ENCODE results near the gene TRMT44.

Gene TRMT44

DNA sequence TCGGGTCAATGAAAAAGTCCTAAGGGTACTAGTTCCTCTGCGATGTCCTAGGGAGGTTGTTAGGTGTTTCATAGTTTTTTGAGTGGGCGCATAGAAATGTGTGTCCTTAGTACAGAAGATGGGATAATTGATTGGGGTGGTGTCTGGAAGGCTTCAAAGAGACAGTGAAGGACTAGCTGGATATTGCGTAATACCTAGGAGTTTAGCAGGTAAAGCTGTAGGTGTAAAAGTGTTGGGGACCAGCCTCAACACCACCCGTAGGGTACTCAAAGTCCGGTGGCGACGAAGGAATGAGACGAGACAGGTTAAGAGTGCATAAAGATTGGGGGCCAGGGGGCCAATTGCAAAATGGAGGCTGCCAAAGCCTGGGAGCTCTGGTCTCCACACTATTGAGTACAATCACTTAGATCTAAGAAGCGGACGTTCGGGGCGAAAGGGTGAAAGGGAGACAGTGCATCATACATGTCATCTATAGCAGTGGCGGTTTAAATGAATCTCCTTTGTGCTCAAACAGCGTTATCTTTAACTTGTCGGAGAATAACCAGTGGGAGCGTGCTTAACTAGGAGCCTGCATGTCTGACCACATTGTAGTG lies 1.0 kb downstream of the TRMT44 start:
- DNase-seq (ENCODE audit: low read depth), result no peak
- peak overlapping the region; percentile 79 for H3K4me3 ChIP-seq (ENCODE audit: low read length)
- TF ChIP-seq, protein P1, sequence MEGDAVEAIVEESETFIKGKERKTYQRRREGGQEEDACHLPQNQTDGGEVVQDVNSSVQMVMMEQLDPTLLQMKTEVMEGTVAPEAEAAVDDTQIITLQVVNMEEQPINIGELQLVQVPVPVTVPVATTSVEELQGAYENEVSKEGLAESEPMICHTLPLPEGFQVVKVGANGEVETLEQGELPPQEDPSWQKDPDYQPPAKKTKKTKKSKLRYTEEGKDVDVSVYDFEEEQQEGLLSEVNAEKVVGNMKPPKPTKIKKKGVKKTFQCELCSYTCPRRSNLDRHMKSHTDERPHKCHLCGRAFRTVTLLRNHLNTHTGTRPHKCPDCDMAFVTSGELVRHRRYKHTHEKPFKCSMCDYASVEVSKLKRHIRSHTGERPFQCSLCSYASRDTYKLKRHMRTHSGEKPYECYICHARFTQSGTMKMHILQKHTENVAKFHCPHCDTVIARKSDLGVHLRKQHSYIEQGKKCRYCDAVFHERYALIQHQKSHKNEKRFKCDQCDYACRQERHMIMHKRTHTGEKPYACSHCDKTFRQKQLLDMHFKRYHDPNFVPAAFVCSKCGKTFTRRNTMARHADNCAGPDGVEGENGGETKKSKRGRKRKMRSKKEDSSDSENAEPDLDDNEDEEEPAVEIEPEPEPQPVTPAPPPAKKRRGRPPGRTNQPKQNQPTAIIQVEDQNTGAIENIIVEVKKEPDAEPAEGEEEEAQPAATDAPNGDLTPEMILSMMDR (conservative IDR thresholded peaks at IDR 0.05; ENCODE audit: low read depth, low read length), result no peak

DNA sequence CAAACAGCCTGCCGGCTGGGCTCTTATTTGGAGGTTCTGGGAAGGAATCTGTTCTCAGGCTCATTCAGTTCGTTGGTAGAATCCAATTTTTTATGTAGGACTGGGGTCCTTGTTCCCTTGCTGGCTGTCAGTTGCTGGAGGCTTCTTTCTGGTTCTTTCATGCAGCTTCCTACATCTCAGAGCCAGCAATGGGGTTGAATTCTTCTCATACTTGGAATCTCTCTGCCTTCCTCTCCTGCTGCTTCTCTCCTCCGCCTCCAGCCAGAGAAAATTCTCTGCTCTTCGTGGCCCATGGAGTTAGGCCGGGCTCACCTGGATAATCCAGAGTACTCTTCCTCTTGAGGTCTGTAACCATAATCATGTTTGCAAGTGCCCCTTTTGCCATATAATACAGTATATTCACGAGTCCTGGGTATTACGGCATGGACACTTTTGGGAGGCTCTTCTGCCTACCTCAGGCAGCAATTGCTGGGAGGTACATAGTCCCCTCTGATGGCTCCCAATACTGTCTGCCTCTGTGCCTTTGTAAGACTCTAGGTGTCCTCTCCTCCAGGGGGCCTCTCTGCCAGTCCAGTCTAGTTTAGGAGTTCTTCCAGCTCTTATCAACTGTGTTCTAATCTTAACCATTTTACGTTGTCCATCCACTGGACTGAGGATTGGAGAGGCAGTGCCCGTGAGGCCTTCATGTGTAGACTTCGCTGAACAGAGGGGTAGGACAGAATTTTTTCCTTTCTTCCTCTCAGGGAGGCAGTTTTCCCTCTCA lies 2.2 kb downstream of the TRMT44 start:
- TF ChIP-seq, protein P1 (conservative IDR thresholded peaks at IDR 0.05; ENCODE audit: low read depth, low read length), result no peak
- no peak overlapping the region for H3K4me3 ChIP-seq (ENCODE audit: low read length)
- no peak for DNase-seq (ENCODE audit: low read depth)

DNA sequence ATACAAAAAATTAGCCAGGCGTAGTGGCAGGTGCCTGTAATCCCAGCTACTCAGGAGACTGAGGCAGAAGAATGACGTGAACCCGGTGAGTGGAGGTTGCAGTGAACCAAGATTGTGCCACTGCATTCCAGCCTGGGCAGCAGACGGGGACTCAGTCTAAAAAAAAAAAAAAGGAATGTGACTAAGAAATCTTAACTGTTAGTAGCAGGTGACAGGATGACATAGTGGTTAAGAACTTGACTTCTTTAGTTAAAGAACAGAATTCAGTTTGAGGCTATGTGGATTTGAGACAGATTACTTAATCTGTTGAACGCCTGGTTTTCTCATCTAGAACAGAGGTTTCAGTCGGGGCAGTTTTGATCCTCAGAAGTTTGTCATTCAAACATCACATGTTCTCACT lies 3.2 kb downstream of the TRMT44 start:
- TF ChIP-seq, protein P1 (conservative IDR thresholded peaks at IDR 0.05; ENCODE audit: low read depth, low read length), result no peak
- no peak overlapping the region for H3K4me3 ChIP-seq (ENCODE audit: low read length)
- no peak for DNase-seq (ENCODE audit: low read depth)

DNA sequence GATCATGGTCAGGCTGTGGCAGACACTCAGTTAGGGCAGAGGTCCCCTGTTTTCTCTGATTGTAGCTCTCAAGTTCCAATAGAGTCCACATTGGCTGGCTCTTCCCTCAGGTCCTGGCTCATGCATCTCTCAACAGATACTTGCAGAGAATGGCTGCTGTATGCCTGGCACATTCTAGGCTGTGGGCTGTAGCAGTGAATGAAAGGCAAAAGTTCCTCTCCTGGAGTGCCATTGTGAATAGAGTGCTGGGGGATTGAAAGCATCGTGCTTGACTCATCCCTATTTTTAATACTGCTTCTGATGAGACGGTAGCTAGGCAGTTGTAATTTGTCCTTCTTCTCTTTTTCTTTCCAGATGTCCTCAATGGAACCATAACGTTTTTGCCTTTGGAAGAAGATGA lies 5.5 kb downstream of the TRMT44 start:
- no peak for DNase-seq (ENCODE audit: low read depth)
- H3K4me3 ChIP-seq (ENCODE audit: low read length), result no peak overlapping the region
- TF ChIP-seq, protein P1 (conservative IDR thresholded peaks at IDR 0.05; ENCODE audit: low read depth, low read length), result no peak

DNA sequence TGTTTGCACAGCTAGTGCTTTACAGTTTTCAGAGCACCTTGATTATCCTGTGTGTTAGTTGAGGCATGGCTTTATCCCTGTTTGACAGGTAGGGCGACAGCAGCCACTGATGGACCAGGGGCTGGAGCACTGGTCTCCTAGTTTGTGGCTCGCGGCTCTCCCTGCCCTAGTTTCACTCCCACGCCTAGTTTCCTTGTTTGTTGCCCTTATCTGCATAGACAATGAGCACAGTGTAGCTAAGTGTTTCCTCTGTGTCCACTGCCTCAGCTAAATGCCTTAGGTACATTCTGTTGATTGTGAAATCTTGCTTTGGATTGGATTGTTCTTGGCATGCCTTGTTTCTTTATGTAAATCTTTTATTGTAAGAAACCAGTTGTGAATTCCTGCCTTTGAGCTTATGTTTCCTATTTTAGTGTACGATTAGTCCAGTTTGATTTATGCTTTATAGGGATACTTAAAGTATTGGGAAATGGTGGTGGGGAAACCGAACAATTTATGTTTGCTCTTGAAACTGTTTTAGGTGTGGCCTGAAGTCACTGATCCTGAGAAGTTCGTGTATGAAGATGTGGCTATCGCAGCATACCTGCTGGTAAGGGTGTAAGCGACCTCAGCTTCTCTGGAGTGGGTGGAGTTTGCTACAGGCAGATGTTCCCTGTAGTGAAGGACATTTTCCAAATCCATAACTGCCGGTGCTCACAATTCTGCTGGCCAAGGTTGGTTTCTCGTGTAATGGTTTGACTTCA lies 11.0 kb downstream of the TRMT44 start:
- no peak for DNase-seq (ENCODE audit: low read depth)
- TF ChIP-seq, protein P1 (conservative IDR thresholded peaks at IDR 0.05; ENCODE audit: low read depth, low read length), result no peak

DNA sequence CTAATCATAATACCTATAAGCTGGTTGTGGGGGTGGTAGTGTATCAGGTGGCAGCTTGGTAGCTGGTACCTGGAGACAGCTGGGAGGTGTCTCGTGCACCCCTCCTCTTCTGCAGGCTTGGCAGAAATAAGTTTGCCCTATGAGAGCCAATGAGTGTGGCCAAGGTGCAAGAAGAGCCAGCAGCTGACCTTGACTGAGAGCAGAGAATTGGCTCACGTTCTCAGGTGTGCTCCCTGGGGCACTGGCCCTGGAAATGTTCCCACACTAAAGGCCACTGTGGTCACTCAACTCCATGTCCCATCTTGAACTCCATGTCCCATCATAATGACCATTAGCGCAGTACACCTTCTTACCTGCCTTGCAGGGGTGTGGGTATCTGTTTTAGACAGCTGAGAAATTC lies 13.4 kb downstream of the TRMT44 start:
- TF ChIP-seq, protein P1 (conservative IDR thresholded peaks at IDR 0.05; ENCODE audit: low read depth, low read length), result no peak
- no peak for DNase-seq (ENCODE audit: low read depth)
- H3K4me3 ChIP-seq (ENCODE audit: low read length), result no peak overlapping the region

More for the DNA sequence above, 11.0 kb downstream of the TRMT44 start:
- H3K4me3 ChIP-seq (ENCODE audit: low read length), result no peak overlapping the region
